ENCODE data around the gene TMEFF1.

TMEFF1 gene

DNA sequence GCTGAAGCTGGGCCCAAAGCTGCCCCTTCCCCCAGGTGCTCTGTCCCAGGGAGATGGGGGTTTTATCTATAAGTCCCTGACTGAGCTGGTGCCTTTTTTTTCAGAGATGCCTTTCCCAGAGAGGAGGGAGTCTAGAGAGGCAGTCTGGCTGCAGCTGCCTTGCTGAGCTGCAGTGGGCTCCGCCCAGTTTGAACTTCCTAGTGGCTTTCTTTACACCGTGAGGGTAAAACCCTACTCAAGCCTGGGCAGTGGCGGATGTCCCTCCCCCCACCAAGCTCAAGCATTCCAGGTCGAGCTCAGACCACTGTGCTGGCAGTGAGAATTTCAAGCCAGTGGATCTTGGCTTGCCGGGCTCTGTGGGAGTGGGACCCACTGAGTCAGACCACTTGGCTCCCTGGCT is 146.2 kb downstream of the TMEFF1 start:
- DNase-seq (ENCODE audit: low read depth) = no peak

DNA sequence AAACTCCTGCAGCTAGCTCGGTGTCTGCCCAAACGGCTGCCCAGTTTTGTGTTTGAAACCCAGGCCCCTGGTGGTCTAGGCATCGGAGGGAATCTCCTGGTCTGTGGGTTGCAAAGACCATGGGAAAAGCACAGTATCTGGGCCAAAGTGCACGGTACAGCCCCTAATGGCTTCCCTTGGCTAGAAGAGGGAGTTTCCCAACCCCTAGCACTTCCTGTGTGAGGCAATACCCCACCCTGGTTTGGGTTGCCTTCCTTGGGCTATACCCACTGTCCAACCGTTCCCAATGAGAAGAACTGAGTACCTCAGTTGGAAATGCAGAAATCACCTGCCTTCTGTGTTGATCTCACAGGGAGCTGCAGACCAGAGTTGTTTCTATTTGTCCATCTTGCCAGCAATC is 146.7 kb downstream of the TMEFF1 start:
- no peak for DNase-seq (ENCODE audit: low read depth)

DNA sequence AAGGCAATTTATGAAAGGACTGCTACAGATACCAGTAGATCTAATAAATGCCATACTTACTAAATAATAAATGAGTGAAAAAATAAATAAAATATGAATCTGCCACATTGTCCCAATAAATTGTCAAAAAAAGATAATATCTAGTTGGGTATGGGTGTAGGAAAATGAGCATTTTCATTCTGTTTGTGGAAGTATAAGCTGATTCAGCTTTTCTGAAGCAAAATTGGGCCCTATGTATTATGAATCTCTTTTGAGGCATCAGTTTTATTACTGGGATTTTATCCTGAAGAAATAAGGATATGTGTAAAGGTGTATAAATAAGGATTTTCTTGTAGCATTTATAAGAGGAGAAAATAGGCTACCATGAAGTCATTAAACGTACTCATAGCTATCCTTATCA is 151.0 kb downstream of the TMEFF1 start:
- no peak for DNase-seq (ENCODE audit: low read depth)

GRCh38 chr9:100626949-100627348 is 154.0 kb downstream of the TMEFF1 start:
- no peak for DNase-seq (ENCODE audit: low read depth)

Data from CMK (cell line).